PC-3 (cell line): ENCODE measurements around the gene MYOZ2. TPM values are rescaled to one million over a fixed set of nuclear protein-coding genes. Genes with fewer than 3 reads are reported as not detected.

ENCODE experiments used
- ATAC-seq: fragments of 200-7000 bp; cut with Tn5 transposase; 2 replicates; pipeline ENCODE4 v1.9.1; 2020; ENCODE audit warnings: mild to moderate bottlenecking, moderate library complexity
- BruUV-seq: library from RNA; stranded (reverse); fragments of 400-500 nt; replicated peaks from 2 replicates; lab custom pipeline; 2021; lab: Mats Ljungman, UMichigan
- CTCF ChIA-PET: fragments of 300-600 bp; sonication (Branson Sonifier 250); formaldehyde crosslinking; loops from one replicate; lab custom pipeline; 2022; ENCODE audit warnings: antibody characterized with exemption; lab: Charles Lee
- POLR2A ChIA-PET: fragments of 300-600 bp; sonication (Branson Sonifier 250); formaldehyde crosslinking; loops from one replicate; lab custom pipeline; 2022; ENCODE audit warnings: antibody characterized with exemption; ENCODE audit not compliant: unreplicated experiment; lab: Charles Lee
- DNase-seq: peaks from one replicate; pipeline ENCODE4 v3.0.0-alpha.2; 2015
- H2AFZ ChIP-seq: fragments of 300-600 bp; sonication (generic); 2 replicates; pipeline ENCODE4 v1.6.0; 2016; ENCODE audit warnings: antibody characterized with exemption, low read length
- H3F3A ChIP-seq: fragments of 300-600 bp; sonication (generic); one replicate; pipeline ENCODE4 v1.6.0; 2017; ENCODE audit warnings: antibody characterized with exemption, low read length, control low read depth, mild to moderate bottlenecking; ENCODE audit not compliant: unreplicated experiment
- H3K27ac ChIP-seq: fragments of 300-600 bp; sonication (generic); 2 replicates; pipeline ENCODE4 v1.5.1; 2016; ENCODE audit warnings: mild to moderate bottlenecking, low read length
- H3K27me3 ChIP-seq: fragments of 300-600 bp; sonication (generic); 2 replicates; pipeline ENCODE4 v1.6.1; 2016; ENCODE audit warnings: low read length, mixed read lengths
- H3K36me3 ChIP-seq: fragments of 300-600 bp; sonication (generic); 2 replicates; pipeline ENCODE4 v1.6.1; 2016; ENCODE audit warnings: low read depth, mixed run types, low read length, mixed read lengths
- H3K4me1 ChIP-seq: fragments of 300-600 bp; sonication (generic); 2 replicates; pipeline ENCODE4 v1.5.1; 2016; ENCODE audit warnings: low read length; ENCODE audit not compliant: insufficient read depth
- H3K4me2 ChIP-seq: fragments of 300-600 bp; sonication (generic); 2 replicates; pipeline ENCODE4 v1.6.0; 2016; ENCODE audit warnings: low read length
- H3K4me3 ChIP-seq: fragments of 300-600 bp; sonication (generic); 2 replicates; pipeline ENCODE4 v1.5.1; 2016; ENCODE audit warnings: mild to moderate bottlenecking, low read length, mixed read lengths
- H3K79me2 ChIP-seq: fragments of 300-600 bp; sonication (generic); 2 replicates; pipeline ENCODE4 v1.6.1; 2017; ENCODE audit warnings: low read length, mixed read lengths
- H3K9ac ChIP-seq: fragments of 300-600 bp; sonication (generic); 2 replicates; pipeline ENCODE4 v1.6.0; 2016; ENCODE audit warnings: mild to moderate bottlenecking, low read length
- H3K9me2 ChIP-seq: fragments of 300-600 bp; sonication (generic); replicated peaks from 2 replicates; pipeline ENCODE4 v1.6.1; 2016; ENCODE audit warnings: mixed run types, low read length, mixed read lengths
- H3K9me3 ChIP-seq: fragments of 300-600 bp; sonication (generic); 2 replicates; pipeline ENCODE4 v1.6.1; 2016; ENCODE audit warnings: low read length, mixed read lengths
- H4K20me1 ChIP-seq: fragments of 300-600 bp; sonication (generic); 2 replicates; pipeline ENCODE4 v1.6.1; 2016; ENCODE audit warnings: low read length, mixed read lengths
- CTCF ChIP-seq: fragments of 300-600 bp; sonication (generic); conservative IDR thresholded peaks from 2 replicates; pipeline ENCODE4 v1.5.1; 2017; ENCODE audit warnings: antibody characterized with exemption, low read depth, mild to moderate bottlenecking, low read length
- EZH2 ChIP-seq: fragments of 300-600 bp; sonication (generic); IDR thresholded peaks from one replicate; pipeline ENCODE4 v1.6.1; 2017; ENCODE audit warnings: antibody characterized with exemption, mild to moderate bottlenecking, low read length; ENCODE audit not compliant: unreplicated experiment
- EZH2phosphoT487 ChIP-seq: fragments of 300-600 bp; sonication (generic); IDR thresholded peaks from 2 replicates; pipeline ENCODE4 v1.6.1; 2018; ENCODE audit warnings: mild to moderate bottlenecking, antibody characterized with exemption, low read length, borderline replicate concordance
- intact Hi-C: fragments of 100-400 bp; cut with micrococcal nuclease; formaldehyde crosslinking; loops from 2 replicates; pipeline ENCODE4 v1.9.0; 2023
- total RNA-seq: library from RNA; depleted of rRNA; stranded (reverse); fragments of >200 nt; gene quantifications from 2 replicates; pipeline ENCODE4 v1.2.3, GENCODE V29; 2014

Gene MYOZ2
- total RNA-seq, 1 experiment from 2014 or later = not detected

GRCh38 chr4:119227690-119228089, 92.1 kb downstream of the MYOZ2 start:
- TF ChIP-seq EZH2 (no peak), EZH2phosphoT487 (no peak), CTCF (no peak)
- no peaks in the 10 kb centered on the region for H4K20me1 ChIP-seq
- no TSS peak for BruUV-seq
- DNase-seq = no peak
- no peaks in the 10 kb centered on the region for H3K9me2 ChIP-seq
- intact Hi-C loops = no loop called here
- no peaks in the 10 kb centered on the region for H3K27me3 ChIP-seq
- H3K36me3 ChIP-seq = no peaks in the 10 kb centered on the region
- no peak overlapping the region for H3K27ac ChIP-seq
- no peak overlapping the region for H3K4me3 ChIP-seq
- no peak overlapping the region for H3K4me2 ChIP-seq
- ChIA-PET CTCF (no interaction called here), POLR2A (no interaction called here)
- H3K9me3 ChIP-seq = no peaks in the 10 kb centered on the region
- no peak overlapping the region for H2AFZ ChIP-seq
- H3K9ac ChIP-seq = no peak overlapping the region
- ATAC-seq = no peak
- H3K79me2 ChIP-seq = peaks cover 19% of the 10 kb centered on the region
- H3K4me1 ChIP-seq = no peaks in the 10 kb centered on the region
- H3F3A ChIP-seq = no peaks in the 10 kb centered on the region

- H3K27ac ChIP-seq = no peak overlapping the region
- H3K9me3 ChIP-seq = no peaks in the 10 kb centered on the region
- H4K20me1 ChIP-seq = no peaks in the 10 kb centered on the region
- H3K9ac ChIP-seq = no peak overlapping the region
- H3K4me2 ChIP-seq = no peak overlapping the region
- no peak overlapping the region for H2AFZ ChIP-seq
- POLR2A ChIA-PET = no interaction called here
- H3K79me2 ChIP-seq = peaks cover 17% of the 10 kb centered on the region
- no peak overlapping the region for H3K4me3 ChIP-seq
- H3K36me3 ChIP-seq = no peaks in the 10 kb centered on the region
- DNase-seq = no peak
- no peak for ATAC-seq
- no peaks in the 10 kb centered on the region for H3K4me1 ChIP-seq
- TF ChIP-seq CTCF = no peak
- no peak for TF ChIP-seq EZH2
- H3K9me2 ChIP-seq = no peaks in the 10 kb centered on the region
- CTCF ChIA-PET = no interaction called here
- no peaks in the 10 kb centered on the region for H3F3A ChIP-seq
- intact Hi-C loops = no loop called here
- no peaks in the 10 kb centered on the region for H3K27me3 ChIP-seq
- no TSS peak for BruUV-seq
Observed at GRCh38 chr4:119228406-119228805, 92.8 kb downstream of the MYOZ2 start.

- H3K9ac ChIP-seq = no peak overlapping the region
- no peak overlapping the region for H3K4me2 ChIP-seq
- no peaks in the 10 kb centered on the region for H3K9me3 ChIP-seq
- ChIA-PET CTCF (no interaction called here), POLR2A (no interaction called here)
- peaks cover 21% of the 10 kb centered on the region for H3K79me2 ChIP-seq
- no peak overlapping the region for H3K27ac ChIP-seq
- DNase-seq (no peak), ATAC-seq (no peak)
- no peaks in the 10 kb centered on the region for H3K27me3 ChIP-seq
- no peaks in the 10 kb centered on the region for H3K4me1 ChIP-seq
- no peaks in the 10 kb centered on the region for H3K36me3 ChIP-seq
- intact Hi-C loops = no loop called here
- no peaks in the 10 kb centered on the region for H4K20me1 ChIP-seq
- BruUV-seq = no TSS peak
- H3K4me3 ChIP-seq = no peak overlapping the region
- H3F3A ChIP-seq = no peaks in the 10 kb centered on the region
- TF ChIP-seq EZH2phosphoT487 (no peak), CTCF (no peak), EZH2 (no peak)
- no peak overlapping the region for H2AFZ ChIP-seq
- no peaks in the 10 kb centered on the region for H3K9me2 ChIP-seq
Observed at GRCh38 chr4:119229908-119230687, 94.5 kb downstream of the MYOZ2 start.
